ENCODE results near the gene PSME3.
"Not testable (repeated sequence)": the region's sequence is repeated elsewhere in the genome, so short reads cannot be mapped to it uniquely, and the experiment has no call there.

The PSME3 gene

DNA sequence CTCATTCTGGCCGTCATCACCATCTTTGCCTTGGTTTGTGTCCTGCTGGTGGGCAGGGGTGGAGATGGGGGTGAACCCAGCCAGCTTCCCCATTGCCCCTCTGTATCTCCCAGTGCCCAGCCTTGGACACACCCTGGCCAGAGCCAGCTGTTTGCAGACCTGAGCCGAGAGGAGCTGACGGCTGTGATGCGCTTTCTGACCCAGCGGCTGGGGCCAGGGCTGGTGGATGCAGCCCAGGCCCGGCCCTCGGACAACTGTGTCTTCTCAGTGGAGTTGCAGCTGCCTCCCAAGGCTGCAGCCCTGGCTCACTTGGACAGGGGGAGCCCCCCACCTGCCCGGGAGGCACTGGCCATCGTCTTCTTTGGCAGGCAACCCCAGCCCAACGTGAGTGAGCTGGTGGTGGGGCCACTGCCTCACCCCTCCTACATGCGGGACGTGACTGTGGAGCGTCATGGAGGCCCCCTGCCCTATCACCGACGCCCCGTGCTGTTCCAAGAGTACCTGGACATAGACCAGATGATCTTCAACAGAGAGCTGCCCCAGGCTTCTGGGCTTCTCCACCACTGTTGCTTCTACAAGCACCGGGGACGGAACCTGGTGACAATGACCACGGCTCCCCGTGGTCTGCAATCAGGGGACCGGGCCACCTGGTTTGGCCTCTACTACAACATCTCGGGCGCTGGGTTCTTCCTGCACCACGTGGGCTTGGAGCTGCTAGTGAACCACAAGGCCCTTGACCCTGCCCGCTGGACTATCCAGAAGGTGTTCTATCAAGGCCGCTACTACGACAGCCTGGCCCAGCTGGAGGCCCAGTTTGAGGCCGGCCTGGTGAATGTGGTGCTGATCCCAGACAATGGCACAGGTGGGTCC lies 18.4 kb downstream of the PSME3 start:
- DNase-seq = not testable (repeated sequence)

DNA sequence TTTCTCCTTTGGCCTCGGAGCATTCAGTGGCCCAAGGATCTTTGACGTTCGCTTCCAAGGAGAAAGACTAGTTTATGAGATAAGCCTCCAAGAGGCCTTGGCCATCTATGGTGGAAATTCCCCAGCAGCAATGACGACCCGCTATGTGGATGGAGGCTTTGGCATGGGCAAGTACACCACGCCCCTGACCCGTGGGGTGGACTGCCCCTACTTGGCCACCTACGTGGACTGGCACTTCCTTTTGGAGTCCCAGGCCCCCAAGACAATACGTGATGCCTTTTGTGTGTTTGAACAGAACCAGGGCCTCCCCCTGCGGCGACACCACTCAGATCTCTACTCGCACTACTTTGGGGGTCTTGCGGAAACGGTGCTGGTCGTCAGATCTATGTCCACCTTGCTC lies 19.2 kb downstream of the PSME3 start:
- DNase-seq = no peak

DNA sequence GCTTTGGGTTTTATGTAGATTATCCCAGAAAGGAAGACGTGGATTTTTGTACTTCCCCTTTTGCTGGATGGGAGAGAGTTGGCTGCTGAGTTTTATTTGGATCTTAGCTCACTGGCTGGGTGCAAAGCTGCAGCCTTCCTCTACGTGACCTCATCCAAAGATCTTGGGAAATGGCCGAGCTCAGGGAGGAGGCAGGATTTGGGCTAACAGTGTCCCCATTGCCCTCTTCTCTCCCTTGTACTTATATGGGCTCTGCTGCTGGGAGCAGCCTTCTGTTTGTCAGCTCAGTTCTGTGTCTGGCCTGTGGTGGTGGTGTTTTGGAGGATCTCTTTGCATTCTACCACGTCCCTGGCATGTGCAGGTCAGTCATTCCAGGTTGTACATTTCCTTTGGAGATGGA lies 19.8 kb downstream of the PSME3 start:
- no peak for DNase-seq

DNA sequence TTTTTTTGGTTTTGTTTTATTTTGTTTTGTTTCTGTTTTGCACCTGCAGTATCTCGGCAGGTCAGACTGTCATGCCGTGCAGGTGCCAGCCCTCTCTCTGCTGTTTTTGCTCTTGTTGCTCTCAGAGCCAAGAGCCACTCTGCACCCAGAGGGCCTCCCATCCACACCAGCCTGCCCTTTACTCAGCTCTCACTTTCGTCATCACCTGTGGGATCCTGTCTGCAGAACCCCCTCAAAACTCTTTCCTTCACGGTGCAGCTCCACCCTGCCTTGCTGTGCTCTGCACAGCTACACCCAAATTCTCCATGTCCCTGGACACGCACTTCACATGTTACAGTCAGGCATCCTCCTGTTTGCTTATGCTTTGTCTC lies 20.4 kb downstream of the PSME3 start:
- DNase-seq = no peak

DNA sequence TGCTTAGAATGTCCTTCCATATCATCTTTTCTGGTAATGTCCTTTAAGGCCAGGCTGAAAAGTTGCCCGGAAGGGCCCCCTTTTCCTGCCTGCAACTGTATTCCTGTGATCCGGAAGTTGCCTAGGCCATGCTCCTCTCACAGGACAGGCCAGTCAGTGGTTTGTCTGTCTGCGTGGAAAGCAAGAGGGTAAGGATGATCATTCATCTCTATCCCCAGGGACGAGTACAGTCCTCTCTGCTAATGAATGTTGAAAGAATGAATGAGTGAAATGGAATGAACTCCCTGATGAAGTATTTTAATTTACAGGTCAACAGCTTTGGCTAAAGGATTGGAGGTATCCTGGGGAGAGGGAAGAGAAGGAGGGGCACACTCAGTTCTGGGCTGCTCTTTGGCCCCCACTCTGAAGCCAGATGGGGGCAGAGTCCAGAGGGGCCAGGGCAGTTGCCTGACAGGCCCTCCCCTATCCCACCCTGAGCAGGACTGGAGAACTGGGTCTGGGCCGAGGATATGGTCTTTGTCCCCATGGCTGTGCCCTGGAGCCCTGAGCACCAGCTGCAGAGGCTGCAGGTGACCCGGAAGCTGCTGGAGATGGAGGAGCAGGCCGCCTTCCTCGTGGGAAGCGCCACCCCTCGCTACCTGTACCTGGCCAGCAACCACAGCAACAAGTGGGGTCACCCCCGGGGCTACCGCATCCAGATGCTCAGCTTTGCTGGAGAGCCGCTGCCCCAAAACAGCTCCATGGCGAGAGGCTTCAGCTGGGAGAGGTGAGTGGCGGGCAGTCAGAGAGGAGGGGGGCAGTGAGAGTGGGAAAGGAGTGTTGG lies 21.0 kb downstream of the PSME3 start:
- DNase-seq = no peak

DNA sequence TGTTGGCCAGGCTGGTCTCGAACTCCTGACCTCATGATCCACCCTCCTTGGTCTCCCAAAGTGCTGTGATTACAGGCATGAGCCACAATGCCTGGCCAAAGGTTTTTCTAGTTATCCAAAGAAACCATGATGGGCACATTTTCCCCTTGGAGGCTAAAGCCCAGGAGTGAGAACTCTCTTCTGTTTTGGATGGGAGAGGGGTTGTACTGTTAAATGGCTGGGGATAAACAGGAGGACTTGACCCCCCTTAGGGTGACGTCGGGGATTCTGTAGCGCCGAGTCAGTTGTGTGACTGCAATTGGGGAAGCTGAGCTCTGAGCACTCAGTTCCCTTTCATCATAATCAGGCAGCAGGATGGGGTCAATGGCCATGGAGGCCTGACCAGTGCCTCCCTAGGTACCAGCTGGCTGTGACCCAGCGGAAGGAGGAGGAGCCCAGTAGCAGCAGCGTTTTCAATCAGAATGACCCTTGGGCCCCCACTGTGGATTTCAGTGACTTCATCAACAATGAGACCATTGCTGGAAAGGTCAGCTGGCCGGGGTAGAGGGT lies 21.9 kb downstream of the PSME3 start:
- DNase-seq = no peak

DNA sequence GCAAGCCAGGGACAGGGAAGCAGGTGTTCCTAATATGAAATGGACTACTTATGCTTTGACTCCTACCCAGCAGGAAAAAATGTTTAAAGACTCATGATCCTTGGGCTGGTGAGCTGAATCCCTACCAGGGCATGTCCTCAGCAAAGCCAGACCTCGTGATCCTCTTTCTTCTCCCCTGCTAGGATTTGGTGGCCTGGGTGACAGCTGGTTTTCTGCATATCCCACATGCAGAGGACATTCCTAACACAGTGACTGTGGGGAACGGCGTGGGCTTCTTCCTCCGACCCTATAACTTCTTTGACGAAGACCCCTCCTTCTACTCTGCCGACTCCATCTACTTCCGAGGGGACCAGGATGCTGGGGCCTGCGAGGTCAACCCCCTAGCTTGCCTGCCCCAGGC lies 22.9 kb downstream of the PSME3 start:
- not testable (repeated sequence) for DNase-seq

DNA sequence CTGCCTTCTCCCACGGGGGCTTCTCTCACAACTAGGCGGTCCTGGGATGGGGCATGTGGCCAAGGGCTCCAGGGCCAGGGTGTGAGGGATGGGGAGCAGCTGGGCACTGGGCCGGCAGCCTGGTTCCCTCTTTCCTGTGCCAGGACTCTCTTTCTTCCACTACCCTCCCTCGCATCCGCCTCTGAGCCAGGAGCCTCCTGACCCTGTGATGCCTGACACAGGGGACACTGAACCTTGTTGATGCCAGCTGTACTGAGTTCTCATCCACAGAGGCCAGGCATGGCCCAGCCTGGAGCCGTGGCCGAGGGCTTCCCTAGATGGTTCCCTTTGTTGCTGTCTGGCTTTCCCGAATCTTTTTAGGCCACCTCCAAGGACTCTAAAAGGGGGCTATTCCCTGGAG lies 23.3 kb downstream of the PSME3 start:
- not testable (repeated sequence) for DNase-seq

DNA sequence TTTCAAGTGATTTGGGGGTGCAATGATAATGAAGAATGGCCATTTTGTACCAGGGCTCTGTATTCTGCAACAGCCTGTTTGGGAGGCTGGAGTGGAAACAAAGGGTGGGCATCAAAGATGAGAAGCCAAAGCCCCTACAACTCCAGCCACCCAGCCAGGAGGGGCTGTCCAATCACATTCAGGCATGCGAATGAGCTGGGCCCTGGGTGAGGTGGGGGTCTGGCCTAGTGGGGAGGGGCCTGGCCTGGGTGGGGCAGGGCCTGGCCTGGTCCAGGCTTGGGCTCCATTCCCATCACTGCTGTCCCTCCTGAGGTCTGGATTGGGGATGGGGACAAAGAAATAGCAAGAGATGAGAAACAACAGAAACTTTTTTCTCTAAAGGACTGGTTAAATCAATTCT lies 24.2 kb downstream of the PSME3 start:
- DNase-seq = no peak

DNA sequence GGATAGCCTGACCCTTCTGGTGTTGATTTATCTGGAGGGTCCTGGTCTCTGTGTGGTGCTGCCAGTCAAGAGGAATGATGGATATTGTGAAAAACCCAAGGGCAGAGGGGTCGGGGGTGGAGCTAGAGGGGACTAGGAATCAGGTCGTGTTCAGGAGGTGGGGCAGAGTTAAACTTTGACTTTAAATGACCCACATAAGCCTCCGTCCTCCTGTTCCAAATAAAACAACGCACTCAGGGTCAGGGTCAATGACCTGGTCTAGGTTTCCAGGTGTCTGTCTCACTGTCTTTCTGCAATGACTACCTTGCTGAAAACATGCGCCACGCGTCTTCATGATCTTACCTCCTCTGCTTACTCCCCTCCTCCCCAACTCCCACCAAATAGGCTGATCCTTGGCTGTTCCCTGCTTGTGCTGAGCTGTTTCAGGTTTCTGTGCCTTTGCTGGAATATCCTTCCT lies 32.5 kb downstream of the PSME3 start:
- no peak for DNase-seq

DNA sequence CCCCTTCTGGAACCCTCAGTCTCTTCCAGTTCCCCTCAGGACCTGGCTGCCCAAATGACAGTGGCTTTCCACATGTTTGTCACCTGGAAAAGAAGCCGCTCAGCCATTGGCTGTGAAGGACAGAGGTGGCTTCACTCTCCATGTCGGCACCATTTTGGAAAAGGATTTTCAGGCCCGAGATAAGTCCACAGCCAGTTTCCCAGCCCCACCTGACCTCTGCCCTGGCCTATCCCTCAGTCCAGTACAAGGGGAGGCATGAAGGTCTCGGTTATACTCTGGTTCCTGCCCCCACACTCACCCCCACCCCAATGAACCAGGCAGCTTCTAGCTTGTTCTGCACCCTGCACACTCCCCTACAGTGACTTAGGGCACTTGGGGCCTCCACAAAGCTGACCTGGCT lies 33.0 kb downstream of the PSME3 start:
- no peak for DNase-seq

DNA sequence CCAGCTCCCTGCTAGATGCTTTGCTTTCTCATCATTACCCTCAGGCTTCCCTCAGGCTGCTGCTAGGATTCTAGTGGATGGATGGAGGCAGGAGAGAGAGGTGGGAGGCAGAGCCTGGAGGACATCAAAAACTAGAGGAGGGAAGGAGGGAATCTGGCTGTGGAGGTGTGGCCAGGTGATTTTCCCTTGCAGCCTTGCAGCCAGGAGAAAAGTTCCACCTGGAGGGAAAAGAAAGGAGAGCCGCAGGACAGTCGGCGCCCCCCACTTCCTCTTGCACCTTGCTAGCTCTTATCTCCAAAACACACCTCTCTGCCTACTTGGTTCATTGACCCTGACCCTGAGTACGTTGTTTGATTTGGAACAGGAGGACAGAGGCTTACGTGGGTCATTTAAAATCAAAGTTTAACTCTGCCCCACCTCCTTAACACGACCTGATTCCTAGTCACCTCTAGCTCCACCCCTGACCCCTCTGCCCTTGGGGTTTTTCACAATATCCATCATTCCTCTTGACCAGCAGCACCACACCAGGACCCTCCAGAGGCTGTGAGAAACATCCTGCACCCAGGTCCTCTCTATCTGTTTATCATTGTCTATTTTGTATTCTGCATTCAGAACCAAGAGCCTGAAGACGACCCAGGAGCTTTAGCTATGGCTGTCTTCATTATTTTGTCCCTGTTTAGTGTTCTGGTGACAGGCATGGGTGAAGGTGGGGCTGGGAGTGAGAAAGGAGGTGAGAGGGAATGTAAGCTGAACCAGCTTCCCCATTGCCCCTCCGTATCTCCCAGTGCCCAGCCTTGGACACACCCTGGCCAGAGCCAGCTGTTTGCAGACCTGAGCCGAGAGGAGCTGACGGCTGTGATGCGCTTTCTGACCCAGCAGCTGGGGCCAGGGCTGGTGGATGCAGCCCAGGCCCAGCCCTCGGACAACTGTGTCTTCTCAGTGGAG lies 33.7 kb downstream of the PSME3 start:
- DNase-seq = no peak

DNA sequence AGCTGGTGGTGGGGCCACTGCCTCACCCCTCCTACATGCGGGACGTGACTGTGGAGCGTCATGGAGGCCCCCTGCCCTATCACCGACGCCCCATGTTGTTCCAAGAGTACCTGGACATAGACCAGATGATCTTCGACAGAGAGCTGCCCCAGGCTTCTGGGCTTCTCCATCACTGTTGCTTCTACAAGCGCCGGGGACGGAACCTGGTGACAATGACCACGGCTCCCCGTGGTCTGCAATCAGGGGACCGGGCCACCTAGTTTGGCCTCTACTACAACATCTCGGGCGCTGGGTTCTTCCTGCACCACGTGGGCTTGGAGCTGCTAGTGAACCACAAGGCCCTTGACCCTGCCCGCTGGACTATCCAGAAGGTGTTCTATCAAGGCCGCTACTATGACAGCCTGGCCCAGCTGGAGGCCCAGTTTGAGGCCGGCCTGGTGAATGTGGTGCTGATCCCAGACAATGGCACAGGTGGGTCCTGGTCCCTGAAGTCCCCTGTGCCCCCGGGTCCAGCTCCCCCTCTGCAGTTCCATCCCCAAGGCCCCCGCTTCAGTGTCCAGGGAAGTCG lies 34.6 kb downstream of the PSME3 start:
- DNase-seq = not testable (repeated sequence)

DNA sequence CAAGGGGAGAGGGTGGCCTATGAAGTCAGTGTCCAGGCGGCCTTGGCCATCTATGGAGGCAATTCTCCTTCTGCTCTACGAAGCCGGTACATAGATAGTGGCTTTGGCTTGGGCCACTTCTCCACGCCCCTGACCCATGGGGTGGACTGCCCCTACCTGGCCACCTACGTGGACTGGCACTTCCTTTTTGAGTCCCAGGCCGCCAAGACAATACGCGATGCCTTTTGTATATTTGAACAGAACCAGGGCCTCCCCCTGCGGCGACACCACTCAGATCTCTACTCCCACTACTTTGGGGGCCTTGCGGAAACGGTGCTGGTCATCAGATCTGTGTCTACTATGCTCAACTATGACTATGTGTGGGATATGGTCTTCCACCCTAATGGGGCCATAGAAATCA lies 35.1 kb downstream of the PSME3 start:
- DNase-seq = no peak

DNA sequence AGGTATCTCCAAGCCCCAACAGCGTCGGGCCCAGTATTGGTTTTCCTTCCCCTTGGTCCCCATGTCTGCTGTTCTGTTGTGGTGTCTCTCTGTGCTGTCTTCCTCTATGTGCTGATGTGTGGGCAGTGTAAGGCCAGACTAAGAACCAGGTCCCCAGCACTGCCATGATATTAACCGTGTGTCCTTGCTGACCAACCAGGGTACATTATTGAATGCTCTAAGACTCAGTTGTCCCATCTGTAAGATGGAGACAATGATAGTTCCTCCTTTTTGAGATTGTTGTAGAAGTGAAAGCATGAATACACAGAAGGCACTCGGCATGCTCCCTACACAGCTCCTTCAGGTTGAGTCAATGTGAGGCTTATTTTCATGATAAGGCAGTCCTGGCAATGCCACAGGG lies 38.5 kb downstream of the PSME3 start:
- no peak for DNase-seq

DNA sequence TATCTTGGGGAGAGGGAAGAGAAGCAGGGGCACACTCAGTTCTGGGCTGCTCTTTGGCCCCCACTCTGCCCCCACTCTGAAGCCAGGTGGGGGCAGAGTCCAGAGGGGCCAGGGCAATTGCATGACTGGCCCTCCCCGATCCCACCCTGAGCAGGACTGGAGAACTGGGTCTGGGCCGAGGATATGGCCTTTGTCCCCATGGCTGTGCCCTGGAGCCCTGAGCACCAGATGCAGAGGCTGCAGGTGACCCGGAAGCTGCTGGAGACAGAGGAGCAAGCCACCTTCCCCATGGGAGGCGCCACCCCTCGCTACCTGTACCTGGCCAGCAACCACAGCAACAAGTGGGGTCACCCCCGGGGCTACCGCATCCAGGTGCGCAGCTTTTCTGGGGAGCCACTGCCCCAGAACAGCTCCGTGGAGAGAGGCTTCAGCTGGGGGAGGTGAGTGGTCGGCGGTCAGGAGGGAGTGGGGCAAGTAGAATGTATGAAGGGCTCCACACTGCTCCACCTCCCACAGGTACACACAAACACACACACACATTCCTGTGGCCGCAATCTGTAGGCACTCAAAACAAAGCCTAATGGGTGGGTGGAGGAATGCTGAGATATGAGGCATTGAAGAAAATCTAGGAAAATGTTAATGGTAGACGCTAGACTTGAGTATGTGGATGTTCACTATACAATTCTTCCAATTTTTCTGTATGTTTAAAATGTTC lies 39.2 kb downstream of the PSME3 start:
- no peak for DNase-seq

DNA sequence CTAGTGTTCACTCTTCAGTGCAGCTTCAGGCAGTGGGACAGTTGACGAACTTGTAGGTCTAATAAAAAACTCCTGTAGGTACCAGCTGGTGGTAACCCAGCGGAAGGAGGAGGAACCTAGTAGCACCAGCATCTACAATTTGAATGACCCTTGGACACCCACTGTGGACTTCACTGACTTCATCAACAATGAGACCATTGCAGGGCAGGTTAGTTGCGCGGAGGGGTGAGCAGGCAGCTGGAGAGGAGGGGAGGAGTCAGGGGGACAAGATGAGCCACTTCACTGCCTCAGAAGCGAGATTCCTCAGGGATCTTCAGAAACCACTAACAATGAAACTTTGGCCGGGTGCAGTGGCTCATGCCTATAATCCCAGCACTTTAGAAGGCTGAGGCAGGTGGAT lies 40.1 kb downstream of the PSME3 start:
- DNase-seq = no peak

DNA sequence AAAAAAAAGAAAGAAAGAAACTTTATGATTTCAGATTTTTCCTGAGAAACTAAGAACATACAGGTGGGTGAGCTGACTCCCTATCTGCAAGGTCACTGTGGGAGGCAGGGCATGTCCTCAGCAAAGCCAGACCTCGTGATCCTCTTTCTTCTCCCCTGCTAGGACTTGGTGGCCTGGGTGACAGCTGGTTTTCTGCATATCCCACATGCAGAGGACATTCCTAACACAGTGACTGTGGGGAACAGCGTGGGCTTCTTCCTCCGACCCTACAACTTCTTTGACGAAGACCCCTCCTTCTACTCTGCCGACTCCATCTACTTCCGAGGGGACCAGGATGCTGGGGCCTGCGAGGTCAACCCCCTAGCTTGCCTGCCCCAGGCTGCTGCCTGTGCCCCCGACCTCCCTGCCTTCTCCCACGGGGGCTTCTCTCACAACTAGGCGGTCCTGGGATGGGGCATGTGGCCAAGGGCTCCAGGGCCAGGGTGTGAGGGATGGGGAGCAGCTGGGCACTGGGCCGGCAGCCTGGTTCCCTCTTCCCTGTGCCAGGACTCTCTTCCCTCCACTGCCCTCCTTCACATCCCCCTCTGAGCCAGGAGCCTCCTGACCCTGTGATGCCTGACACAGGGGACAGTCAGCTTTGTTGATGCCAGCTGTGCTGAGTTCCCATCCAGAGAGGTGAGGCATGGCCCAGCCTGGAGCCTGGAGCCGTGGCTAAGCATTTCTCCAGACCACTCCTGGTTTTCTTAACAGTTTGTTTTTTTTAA lies 40.9 kb downstream of the PSME3 start:
- not testable (repeated sequence) for DNase-seq

DNA sequence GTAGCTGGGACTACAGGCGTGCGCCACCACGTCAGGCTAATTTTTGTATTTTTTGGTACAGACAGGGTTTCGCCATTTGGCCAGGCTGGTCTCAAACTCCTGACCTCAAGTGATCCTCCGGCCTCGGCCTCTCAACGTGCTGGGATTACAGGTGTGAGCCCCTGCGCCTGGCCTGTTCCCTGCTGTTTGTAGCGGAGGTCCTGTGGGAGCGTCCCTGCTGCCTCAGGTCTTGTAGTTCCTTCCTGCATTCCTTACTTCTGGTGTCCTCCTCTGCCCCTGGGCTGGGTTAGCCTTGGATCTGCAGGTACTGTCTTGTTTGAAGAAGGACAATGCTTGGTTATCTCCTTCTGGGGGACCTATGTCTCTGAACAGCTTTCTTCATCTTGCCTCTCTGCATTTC lies 43.8 kb downstream of the PSME3 start:
- DNase-seq = no peak

DNA sequence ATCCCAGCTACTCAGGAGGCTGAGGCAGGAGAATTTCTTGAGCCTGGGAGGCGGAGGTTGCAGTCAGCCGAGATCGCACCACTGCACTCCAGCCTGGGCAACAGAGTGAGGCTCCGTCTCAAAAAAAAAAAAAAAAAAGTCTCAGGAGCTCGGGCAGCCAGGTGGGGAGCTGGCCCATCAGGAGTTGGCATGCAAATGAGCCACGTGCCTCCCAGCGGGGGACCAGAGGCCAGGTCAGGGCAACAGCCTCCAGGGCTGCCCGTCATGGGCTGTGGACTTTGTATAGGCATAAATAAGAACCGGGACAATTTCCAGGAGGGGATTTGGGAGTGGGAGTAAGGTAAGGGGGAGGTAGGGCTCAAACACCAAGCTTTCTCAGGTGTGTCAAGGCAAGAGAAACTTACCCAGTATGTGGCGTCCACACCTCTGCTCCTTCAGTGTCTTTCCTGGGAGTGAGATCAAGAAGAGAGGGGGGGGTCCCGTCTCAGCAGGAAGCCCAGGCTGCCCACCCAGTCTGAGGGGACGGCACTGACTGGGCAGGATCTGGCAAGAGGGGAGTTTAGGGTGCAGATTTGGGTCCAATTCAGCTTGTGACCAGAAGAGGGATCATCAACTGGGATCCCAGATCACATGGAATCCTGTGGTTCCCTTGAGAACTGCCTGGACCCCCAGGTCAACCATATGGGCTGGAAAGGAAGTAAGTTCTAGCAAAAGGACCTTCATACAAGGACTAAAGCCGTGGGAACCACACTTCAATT lies 45.1 kb downstream of the PSME3 start:
- no peak for DNase-seq

Measured in CD4-positive, alpha-beta T cell treated with Interleukin-12 subunit alpha and Interleukin-12 subunit beta, for 1 hour (primary cell).